Measurements from ENCODE around the gene MPLKIP. TPM values are rescaled to one million over a fixed set of nuclear protein-coding genes. Genes with fewer than 3 reads are reported as not detected.
"Not testable (repeated sequence)": the region's sequence is repeated elsewhere in the genome, so short reads cannot be mapped to it uniquely, and the experiment has no call there.

Gene MPLKIP
- polyA plus RNA-seq, 1 of the 3 experiments (the other 2 are of a cell fraction) = 48.4 TPM

DNA sequence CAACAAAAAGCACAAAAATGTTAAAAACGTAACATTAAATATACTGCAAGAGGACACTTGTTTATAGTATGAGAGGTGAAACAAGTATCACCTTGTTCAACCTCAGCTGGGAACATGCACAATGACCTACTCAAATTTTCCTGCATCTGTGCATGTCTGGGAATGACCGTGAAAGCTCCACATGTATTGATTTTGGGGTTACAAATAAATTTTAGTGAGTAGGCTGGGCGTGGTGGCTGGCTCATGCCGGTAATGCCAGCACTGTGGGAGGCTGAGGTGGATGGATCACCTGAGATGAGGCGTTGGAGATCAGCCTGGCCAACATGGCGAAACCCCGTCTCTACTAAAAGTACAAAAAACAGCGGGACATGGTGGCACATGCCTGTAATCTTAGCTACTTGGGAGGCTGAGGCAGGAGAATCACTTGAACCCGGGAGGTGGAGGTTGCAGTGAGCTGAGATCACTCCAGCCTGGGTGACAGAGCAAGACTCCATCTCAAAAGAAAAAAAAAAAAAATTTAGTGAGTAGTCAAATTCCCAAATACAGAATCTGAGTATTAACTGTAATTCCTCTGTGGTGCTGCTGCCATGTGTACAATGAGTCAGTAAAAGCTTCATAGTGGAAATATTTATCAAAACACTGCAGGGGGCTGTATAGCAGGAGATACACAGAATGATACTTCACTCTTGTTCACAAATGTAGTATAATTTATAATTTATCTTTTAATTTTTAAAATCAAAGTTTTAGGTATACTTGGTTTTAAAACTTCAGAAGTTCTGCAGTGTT is 41.5 kb upstream of the MPLKIP start (continued):
- TF ChIP-seq GATA2 (CRISPR knock-in tag; IDR thresholded peaks at IDR 0.05) (no peak), FOXJ3 (CRISPR knock-in tag; IDR thresholded peaks at IDR 0.05) (no peak), SMC3 (IDR thresholded peaks at IDR 0.05; ENCODE audit: low read depth, low read length) (no peak)

DNA sequence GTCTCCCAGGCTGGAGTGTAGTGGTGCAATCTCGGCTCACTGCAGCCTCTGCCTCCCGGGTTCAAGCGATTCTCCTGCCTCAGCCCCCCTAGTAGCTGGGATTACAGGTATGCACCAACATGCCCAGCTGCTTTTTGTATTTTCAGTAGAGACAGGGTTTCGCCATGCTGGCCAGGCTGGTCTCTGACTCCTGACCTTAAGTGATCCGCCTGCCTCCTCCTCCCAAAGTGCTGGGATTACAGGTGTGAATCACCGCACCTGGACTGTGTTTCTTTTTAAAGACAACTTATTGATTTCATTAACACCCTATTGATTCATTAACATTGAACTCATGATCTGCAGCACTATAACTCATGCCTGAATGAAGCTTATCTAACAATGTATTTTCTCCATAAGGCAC is 40.8 kb upstream of the MPLKIP start:
- H3K27me3 ChIP-seq (ENCODE audit: insufficient read depth); H3K79me2 ChIP-seq (ENCODE audit: insufficient read depth); H3K9ac ChIP-seq; H3F3A ChIP-seq (replicated peaks; ENCODE audit: insufficient read depth); H3K9me2 ChIP-seq; H4K20me1 ChIP-seq (ENCODE audit: insufficient read depth); H3K9me3 ChIP-seq; H3K27ac ChIP-seq (ENCODE audit: low read depth in 2 of 2, low read length in 1 of 2); H3K4me3 ChIP-seq (ENCODE audit: low read depth in 2 of 2, low read length in 1 of 2); DNase-seq; H3K4me1 ChIP-seq (ENCODE audit: control insufficient read depth in 1 of 2, insufficient read depth in 2 of 2, low read depth in 1 of 2, low read length in 1 of 2); H2AFZ ChIP-seq (ENCODE audit: low read depth); H3K4me2 ChIP-seq; H3K36me3 ChIP-seq (replicated peaks in 1 of 2; ENCODE audit: control insufficient read depth in 1 of 2, insufficient read depth in 2 of 2, low read length in 1 of 2): not testable (repeated sequence)
- 93% methylated on average over 6 of the region's 6 CpGs for WGBS (ENCODE audit: low lambda C conversion rate)
- POLR2A ChIA-PET = interaction anchor here (0.7 kb wide), 1 partner anchor 903 kb away, joined by 4 read pairs; no protein-coding TSS in a partner anchor
- CTCF ChIA-PET = interaction anchor here (1.3 to 2.9 kb wide), 3 partner anchors 11 to 1530 kb away, joined by 3 to 9 read pairs (median 4); partner anchors contain the start of gene SUGCT

DNA sequence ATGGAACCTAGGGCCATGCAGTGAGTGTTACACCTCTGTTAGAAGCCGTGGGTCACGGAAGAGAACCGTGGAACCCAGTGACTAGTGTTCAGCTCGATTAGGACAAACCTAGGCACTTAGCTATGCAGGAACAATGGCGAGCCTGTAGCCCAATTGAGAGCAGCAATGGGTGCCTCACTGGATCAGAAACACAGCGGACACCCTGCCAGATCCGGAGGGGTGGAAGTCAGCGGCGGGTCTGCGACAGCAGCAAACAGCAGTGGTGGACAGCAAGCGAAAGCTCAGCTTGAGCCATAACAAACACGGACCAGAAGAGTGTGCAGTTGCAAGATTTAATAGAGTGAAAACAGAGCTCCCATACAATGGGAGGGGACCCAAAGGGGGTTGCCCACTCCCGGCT is 38.7 kb upstream of the MPLKIP start:
- POLR2A ChIA-PET, DNase-seq: not testable (repeated sequence)
- WGBS (ENCODE audit: low lambda C conversion rate) = 74% methylated on average over 13 of the region's 13 CpGs

DNA sequence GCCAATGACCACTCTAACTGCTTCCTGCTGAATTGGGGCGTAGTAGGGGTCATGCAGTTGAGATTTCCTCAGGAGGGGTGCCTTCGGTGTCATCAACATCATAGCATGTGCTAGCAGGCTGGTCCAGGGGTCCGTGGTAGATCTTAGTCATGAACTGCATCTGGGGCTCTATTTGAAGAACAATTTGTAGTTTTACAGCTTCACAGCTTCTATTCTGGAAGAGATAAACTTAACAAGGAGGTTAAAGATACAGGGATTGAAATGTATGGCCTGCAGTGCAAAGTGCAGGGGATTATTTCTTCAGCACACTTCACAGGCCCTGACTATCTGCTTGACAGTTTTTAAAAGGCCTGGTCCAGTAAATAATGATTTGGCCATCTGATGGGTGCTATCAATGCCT is 33.8 kb upstream of the MPLKIP start:
- H3K27ac ChIP-seq (ENCODE audit: low read depth in 2 of 2, low read length in 1 of 2); H3K79me2 ChIP-seq (ENCODE audit: insufficient read depth); H3K4me3 ChIP-seq (ENCODE audit: low read depth in 2 of 2, low read length in 1 of 2); H3K9ac ChIP-seq; DNase-seq; H3K27me3 ChIP-seq (ENCODE audit: insufficient read depth); H3K9me3 ChIP-seq; H3K4me1 ChIP-seq (ENCODE audit: control insufficient read depth in 1 of 2, insufficient read depth in 2 of 2, low read depth in 1 of 2, low read length in 1 of 2); H3K4me2 ChIP-seq; H3K36me3 ChIP-seq (replicated peaks in 1 of 2; ENCODE audit: control insufficient read depth in 1 of 2, insufficient read depth in 2 of 2, low read length in 1 of 2); H3K9me2 ChIP-seq; H2AFZ ChIP-seq (ENCODE audit: low read depth); POLR2A ChIA-PET; H4K20me1 ChIP-seq (ENCODE audit: insufficient read depth); H3F3A ChIP-seq (replicated peaks; ENCODE audit: insufficient read depth): not testable (repeated sequence)
- CTCF ChIA-PET = interaction anchor here (1.2 to 4.8 kb wide), 2 partner anchors 17 to 34 kb away, joined by 3 to 25 read pairs; partner anchors contain the start of genes MPLKIP and SUGCT
- 87% methylated on average over 3 of the region's 3 CpGs for WGBS (ENCODE audit: low lambda C conversion rate)

More for the DNA sequence above, 38.7 kb upstream of the MPLKIP start:
- H3K4me2 ChIP-seq; H3K9ac ChIP-seq; H2AFZ ChIP-seq (ENCODE audit: low read depth); H3K79me2 ChIP-seq (ENCODE audit: insufficient read depth); H3K4me3 ChIP-seq (ENCODE audit: low read depth in 2 of 2, low read length in 1 of 2); H3F3A ChIP-seq (replicated peaks; ENCODE audit: insufficient read depth); H3K9me3 ChIP-seq; H3K9me2 ChIP-seq; H3K27me3 ChIP-seq (ENCODE audit: insufficient read depth); H3K36me3 ChIP-seq (replicated peaks in 1 of 2; ENCODE audit: control insufficient read depth in 1 of 2, insufficient read depth in 2 of 2, low read length in 1 of 2); H4K20me1 ChIP-seq (ENCODE audit: insufficient read depth); H3K27ac ChIP-seq (ENCODE audit: low read depth in 2 of 2, low read length in 1 of 2); H3K4me1 ChIP-seq (ENCODE audit: control insufficient read depth in 1 of 2, insufficient read depth in 2 of 2, low read depth in 1 of 2, low read length in 1 of 2): not testable (repeated sequence)
- CTCF ChIA-PET = interaction anchor here (1.7 kb wide), 1 partner anchor 10 kb away, joined by 6 read pairs; no protein-coding TSS in a partner anchor
